Smooth muscle cell of the coronary artery (primary cell): ENCODE measurements around the gene SSX5. TPM values are rescaled to one million over a fixed set of nuclear protein-coding genes. Genes with fewer than 3 reads are reported as not detected.

Source experiments
- total RNA-seq: library from RNA; depleted of rRNA; stranded (reverse); fragments of >200 nt; gene quantifications from 2 replicates; pipeline ENCODE4 v1.2.3, GENCODE V29; 2014; ENCODE audit warnings: low replicate concordance

Gene SSX5, protein sequence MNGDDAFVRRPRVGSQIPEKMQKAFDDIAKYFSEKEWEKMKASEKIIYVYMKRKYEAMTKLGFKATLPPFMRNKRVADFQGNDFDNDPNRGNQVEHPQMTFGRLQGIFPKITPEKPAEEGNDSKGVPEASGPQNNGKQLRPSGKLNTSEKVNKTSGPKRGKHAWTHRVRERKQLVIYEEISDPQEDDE
- total RNA-seq = not detected in 2 replicates

GRCh38 chrX:48196745-48197201 is at the start of gene SSX5:
Gene SSX5 (minus strand): TSS chrX:48196795. CDS start chrX:48195358, 1,437 bp downstream.

Other genes starting within 250 kb of the SSX5 start
- 2.0 and 2.6 TPM in 2 replicates for gene ZNF182, start 192.8 kb downstream of the SSX5 start, total RNA-seq
- not detected in 2 replicates for gene SPACA5, start 189.8 kb downstream of the SSX5 start, total RNA-seq
- 0.45 and 1.5 TPM in 2 replicates for gene ZNF630, start 125.2 kb downstream of the SSX5 start, total RNA-seq
- gene SPACA5B, start 66.2 kb downstream of the SSX5 start, total RNA-seq = not detected in 2 replicates
- not detected in 2 replicates for gene SSX1, start 58.6 kb upstream of the SSX5 start, total RNA-seq
- gene SSX3, start 159.9 kb upstream of the SSX5 start, total RNA-seq = not detected in 2 replicates
- gene SSX4, start 186.7 kb upstream of the SSX5 start, total RNA-seq = not detected in 2 replicates
- not detected in 2 replicates for gene SSX4B, start 215.2 kb upstream of the SSX5 start, total RNA-seq